ENCODE data around the gene IGSF8.

The IGSF8 gene

GRCh38 chr1:160082487-160082886, 15.9 kb downstream of the IGSF8 start:
- Histone ChIP-seq H3K4me3 (ENCODE audit: low read depth in 1 of 2, low read length in 2 of 2) (no peak overlapping the region), H3K27ac (ENCODE audit: low read depth, low read length) (no peak overlapping the region), H3K9ac (ENCODE audit: low read length) (no peak overlapping the region), H3K4me1 (ENCODE audit: insufficient read depth, low read length) (peaks cover 8% of the 10 kb centered on the region), H3K27me3 (ENCODE audit: control insufficient read depth in 1 of 2, insufficient read depth in 2 of 2, low read length in 2 of 2) (peaks cover 29 to 38% of the 10 kb centered on the region in 2 donors), H3K9me3 (ENCODE audit: low read length) (no peaks in the 10 kb centered on the region), H3K36me3 (ENCODE audit: insufficient read depth, low read length) (no peaks in the 10 kb centered on the region)

- H3K27ac ChIP-seq (ENCODE audit: low read depth, low read length), result no peak within 1 kb of the TSS
- H3K9ac ChIP-seq (ENCODE audit: low read length), result no peak within 1 kb of the TSS
- H3K9me3 ChIP-seq (ENCODE audit: low read length), result no peaks in the 10 kb centered on the region
- H3K36me3 ChIP-seq (ENCODE audit: insufficient read depth, low read length), result no peaks in the 10 kb centered on the region
- peaks cover 29 to 38% of the 10 kb centered on the region in 2 donors for H3K27me3 ChIP-seq (ENCODE audit: control insufficient read depth in 1 of 2, insufficient read depth in 2 of 2, low read length in 2 of 2)
- peaks cover 8% of the 10 kb centered on the region for H3K4me1 ChIP-seq (ENCODE audit: insufficient read depth, low read length)
- H3K4me3 ChIP-seq (ENCODE audit: low read depth in 1 of 2, low read length in 2 of 2), result no peak within 1 kb of the TSS
Observed at GRCh38 chr1:160081261-160081936, 17.0 kb downstream of the IGSF8 start, which contains the start of gene KCNJ9. KCNJ9 (plus strand) TSS chr1:160081538; CDS start chr1:160084031, 2,493 bp downstream.

GRCh38 chr1:160080381-160081100, 17.9 kb downstream of the IGSF8 start:
- peaks cover 29 to 38% of the 10 kb centered on the region in 2 donors for H3K27me3 ChIP-seq (ENCODE audit: control insufficient read depth in 1 of 2, insufficient read depth in 2 of 2, low read length in 2 of 2)
- H3K27ac ChIP-seq (ENCODE audit: low read depth, low read length), result no peak overlapping the region
- H3K4me3 ChIP-seq (ENCODE audit: low read depth in 1 of 2, low read length in 2 of 2), result no peak overlapping the region
- peaks cover 5% of the 10 kb centered on the region for H3K4me1 ChIP-seq (ENCODE audit: insufficient read depth, low read length)
- no peak overlapping the region for H3K9ac ChIP-seq (ENCODE audit: low read length)
- H3K36me3 ChIP-seq (ENCODE audit: insufficient read depth, low read length), result no peaks in the 10 kb centered on the region
- no peaks in the 10 kb centered on the region for H3K9me3 ChIP-seq (ENCODE audit: low read length)

- H3K27ac ChIP-seq (ENCODE audit: low read depth, low read length), result no peak overlapping the region
- peaks cover 29 to 38% of the 10 kb centered on the region in 2 donors for H3K27me3 ChIP-seq (ENCODE audit: control insufficient read depth in 1 of 2, insufficient read depth in 2 of 2, low read length in 2 of 2)
Observed at GRCh38 chr1:160079448-160079847, 19.0 kb downstream of the IGSF8 start.

GRCh38 chr1:160078512-160079195, 19.8 kb downstream of the IGSF8 start:
- no peak overlapping the region for H3K9ac ChIP-seq (ENCODE audit: low read length)
- no peaks in the 10 kb centered on the region for H3K9me3 ChIP-seq (ENCODE audit: low read length)
- H3K4me3 ChIP-seq (ENCODE audit: low read depth in 1 of 2, low read length in 2 of 2), result no peak overlapping the region
- peaks cover 5% of the 10 kb centered on the region for H3K4me1 ChIP-seq (ENCODE audit: insufficient read depth, low read length)
- H3K27ac ChIP-seq (ENCODE audit: low read depth, low read length), result no peak overlapping the region
- H3K27me3 ChIP-seq (ENCODE audit: control insufficient read depth in 1 of 2, insufficient read depth in 2 of 2, low read length in 2 of 2), result peaks cover 29 to 38% of the 10 kb centered on the region in 2 donors
- no peaks in the 10 kb centered on the region for H3K36me3 ChIP-seq (ENCODE audit: insufficient read depth, low read length)

More at GRCh38 chr1:160079448-160079847, 19.0 kb downstream of the IGSF8 start:
- H3K9me3 ChIP-seq (ENCODE audit: low read length), result no peaks in the 10 kb centered on the region
- no peak overlapping the region for H3K9ac ChIP-seq (ENCODE audit: low read length)
- H3K4me1 ChIP-seq (ENCODE audit: insufficient read depth, low read length), result peaks cover 5% of the 10 kb centered on the region
- no peaks in the 10 kb centered on the region for H3K36me3 ChIP-seq (ENCODE audit: insufficient read depth, low read length)
- H3K4me3 ChIP-seq (ENCODE audit: low read depth in 1 of 2, low read length in 2 of 2), result no peak overlapping the region

GRCh38 chr1:160077486-160077885, 20.9 kb downstream of the IGSF8 start:
- Histone ChIP-seq H3K4me1 (ENCODE audit: insufficient read depth, low read length) (peaks cover 5% of the 10 kb centered on the region), H3K27me3 (ENCODE audit: control insufficient read depth in 1 of 2, insufficient read depth in 2 of 2, low read length in 2 of 2) (peaks cover 24 to 27% of the 10 kb centered on the region in 2 donors), H3K9ac (ENCODE audit: low read length) (no peak overlapping the region), H3K36me3 (ENCODE audit: insufficient read depth, low read length) (no peaks in the 10 kb centered on the region), H3K9me3 (ENCODE audit: low read length) (no peaks in the 10 kb centered on the region), H3K4me3 (ENCODE audit: low read depth in 1 of 2, low read length in 2 of 2) (no peak overlapping the region), H3K27ac (ENCODE audit: low read depth, low read length) (no peak overlapping the region)

GRCh38 chr1:160076295-160076694, 22.1 kb downstream of the IGSF8 start:
- H3K27me3 ChIP-seq (ENCODE audit: control insufficient read depth in 1 of 2, insufficient read depth in 2 of 2, low read length in 2 of 2), result peaks cover 17 to 19% of the 10 kb centered on the region in 2 donors
- no peaks in the 10 kb centered on the region for H3K9me3 ChIP-seq (ENCODE audit: low read length)
- no peak overlapping the region for H3K4me3 ChIP-seq (ENCODE audit: low read depth in 1 of 2, low read length in 2 of 2)
- no peak overlapping the region for H3K9ac ChIP-seq (ENCODE audit: low read length)
- H3K27ac ChIP-seq (ENCODE audit: low read depth, low read length), result no peak overlapping the region
- H3K4me1 ChIP-seq (ENCODE audit: insufficient read depth, low read length), result peaks cover 5% of the 10 kb centered on the region
- no peaks in the 10 kb centered on the region for H3K36me3 ChIP-seq (ENCODE audit: insufficient read depth, low read length)

GRCh38 chr1:160075836-160076235, 22.6 kb downstream of the IGSF8 start:
- H3K27me3 ChIP-seq (ENCODE audit: control insufficient read depth in 1 of 2, insufficient read depth in 2 of 2, low read length in 2 of 2), result peaks cover 17 to 18% of the 10 kb centered on the region in 2 donors
- no peaks in the 10 kb centered on the region for H3K9me3 ChIP-seq (ENCODE audit: low read length)
- no peak overlapping the region for H3K9ac ChIP-seq (ENCODE audit: low read length)
- H3K4me1 ChIP-seq (ENCODE audit: insufficient read depth, low read length), result peaks cover 4% of the 10 kb centered on the region
- H3K27ac ChIP-seq (ENCODE audit: low read depth, low read length), result no peak overlapping the region
- no peaks in the 10 kb centered on the region for H3K36me3 ChIP-seq (ENCODE audit: insufficient read depth, low read length)
- no peak overlapping the region for H3K4me3 ChIP-seq (ENCODE audit: low read depth in 1 of 2, low read length in 2 of 2)

GRCh38 chr1:160074865-160075264, 23.6 kb downstream of the IGSF8 start:
- no peak overlapping the region for H3K9ac ChIP-seq (ENCODE audit: low read length)
- no peak overlapping the region for H3K27ac ChIP-seq (ENCODE audit: low read depth, low read length)
- H3K36me3 ChIP-seq (ENCODE audit: insufficient read depth, low read length), result no peaks in the 10 kb centered on the region
- peaks cover 11 to 16% of the 10 kb centered on the region in 2 donors for H3K27me3 ChIP-seq (ENCODE audit: control insufficient read depth in 1 of 2, insufficient read depth in 2 of 2, low read length in 2 of 2)
- no peak overlapping the region for H3K4me3 ChIP-seq (ENCODE audit: low read depth in 1 of 2, low read length in 2 of 2)
- peaks cover 6% of the 10 kb centered on the region for H3K4me1 ChIP-seq (ENCODE audit: insufficient read depth, low read length)
- no peaks in the 10 kb centered on the region for H3K9me3 ChIP-seq (ENCODE audit: low read length)

GRCh38 chr1:160071289-160071688, 27.1 kb downstream of the IGSF8 start:
- Histone ChIP-seq H3K27ac (ENCODE audit: low read depth, low read length) (no peak overlapping the region), H3K9ac (ENCODE audit: low read length) (no peak overlapping the region), H3K4me3 (ENCODE audit: low read depth in 1 of 2, low read length in 2 of 2) (no peak overlapping the region), H3K27me3 (ENCODE audit: control insufficient read depth in 1 of 2, insufficient read depth in 2 of 2, low read length in 2 of 2) (peaks cover 5 to 12% of the 10 kb centered on the region in 2 donors), H3K9me3 (ENCODE audit: low read length) (no peaks in the 10 kb centered on the region), H3K36me3 (ENCODE audit: insufficient read depth, low read length) (no peaks in the 10 kb centered on the region), H3K4me1 (ENCODE audit: insufficient read depth, low read length) (peaks cover 6% of the 10 kb centered on the region)

Measured in muscle layer of colon (tissue), 2 donors.